SK-N-SH (cell line): ENCODE measurements around the gene KRT25. TPM values are rescaled to one million over a fixed set of nuclear protein-coding genes. Genes with fewer than 3 reads are reported as not detected.

Source experiments
- CTCF ChIA-PET: fragments of 300-600, 350-600 bp; formaldehyde crosslinking; extraction: SDS; loops from one replicate; lab custom pipeline; 2021; lab: Yijun Ruan, JAX
- POLR2A ChIA-PET: fragments of 350-600 bp; sonication (Branson Sonifier 250); formaldehyde crosslinking; extraction: SDS; loops from one replicate; lab custom pipeline; 2020; ENCODE audit warnings: antibody characterized with exemption, inconsistent platforms; lab: Yijun Ruan, JAX
- DNase-seq: peaks from one replicate; pipeline ENCODE4 v3.0.0; 2012
- H2AFZ ChIP-seq: fragments of 200-600 bp; sonication (generic); 2 replicates; pipeline ENCODE4 v1.8.1; 2016; ENCODE audit warnings: antibody characterized with exemption, mild to moderate bottlenecking, low read depth
- H3F3A ChIP-seq: fragments of 200-600 bp; sonication (generic); replicated peaks from 2 replicates; pipeline ENCODE3; 2016; ENCODE audit warnings: antibody characterized with exemption, mild to moderate bottlenecking; ENCODE audit not compliant: insufficient read depth
- H3K27ac ChIP-seq, 2 experiments: fragments of 200-500 bp in 1 of 2; fragments of 200-600 bp in 1 of 2; sonication (Bioruptor generic) in 1 of 2; sonication (generic), shearing (Covaris generic) in 1 of 2; 2 replicates each; pipeline versions ENCODE4 v1.5.1 to v1.6.1; 2014 to 2016; ENCODE audit warnings: low read depth in 2 of 2, inconsistent platforms in 1 of 2, low read length in 1 of 2, mild to moderate bottlenecking in 1 of 2, mixed read lengths in 1 of 2
- H3K27me3 ChIP-seq: fragments of 200-600 bp; sonication (generic), shearing (Covaris generic); 2 replicates; pipeline ENCODE4 v1.6.1; 2016; ENCODE audit warnings: mixed run types; ENCODE audit not compliant: insufficient read depth
- H3K36me3 ChIP-seq, 2 experiments: fragments of 200-500 bp in 1 of 2; fragments of 200-600 bp in 1 of 2; sonication (Bioruptor generic) in 1 of 2; sonication (generic) in 1 of 2; replicated peaks in 1 of 2; 2 replicates each; pipeline versions ENCODE3 to v1.5.1; 2014 to 2016; ENCODE audit warnings: low read length in 1 of 2, mild to moderate bottlenecking in 1 of 2; ENCODE audit not compliant: insufficient read depth in 2 of 2, control insufficient read depth in 1 of 2
- H3K4me1 ChIP-seq, 2 experiments: fragments of 200-500 bp in 1 of 2; fragments of 200-600 bp in 1 of 2; sonication (Bioruptor generic) in 1 of 2; sonication (generic), shearing (Covaris generic) in 1 of 2; 2 replicates each; pipeline versions ENCODE4 v1.5.1 to v1.6.1; 2014 to 2016; ENCODE audit warnings: low read depth in 1 of 2, low read length in 1 of 2, mixed run types in 1 of 2; ENCODE audit not compliant: insufficient read depth in 2 of 2, control insufficient read depth in 1 of 2
- H3K4me2 ChIP-seq: fragments of 200-600 bp; sonication (generic), shearing (Covaris generic); 2 replicates; pipeline ENCODE4 v1.6.1; 2017; ENCODE audit warnings: mixed run types
- H3K4me3 ChIP-seq, 2 experiments: fragments of 200-500 bp in 1 of 2; fragments of 200-600 bp in 1 of 2; sonication (Bioruptor generic) in 1 of 2; sonication (generic), shearing (Covaris generic) in 1 of 2; 2 replicates each; pipeline versions ENCODE4 v1.5.1 to v1.8.1; 2014 to 2016; ENCODE audit warnings: low read depth in 2 of 2, inconsistent platforms in 1 of 2, low read length in 1 of 2, mild to moderate bottlenecking in 1 of 2, mixed read lengths in 1 of 2, moderate library complexity in 1 of 2
- H3K79me2 ChIP-seq: fragments of 200-600 bp; sonication (generic); 2 replicates; pipeline ENCODE4 v1.8.1; 2017; ENCODE audit warnings: mild to moderate bottlenecking; ENCODE audit not compliant: insufficient read depth
- H3K9ac ChIP-seq: fragments of 200-600 bp; sonication (generic); 2 replicates; pipeline ENCODE4 v1.6.1; 2017; ENCODE audit warnings: mixed run types
- H3K9me2 ChIP-seq: fragments of 200-600 bp; sonication (generic); 2 replicates; pipeline ENCODE4 v1.6.1; 2017; ENCODE audit warnings: mixed run types
- H3K9me3 ChIP-seq: fragments of 200-600 bp; sonication (generic); 2 replicates; pipeline ENCODE4 v1.6.1; 2017; ENCODE audit warnings: mixed run types, mild to moderate bottlenecking, moderate library complexity
- H4K20me1 ChIP-seq: fragments of 200-600 bp; sonication (generic); 2 replicates; pipeline ENCODE4 v1.6.1; 2017; ENCODE audit warnings: mild to moderate bottlenecking, mixed run types; ENCODE audit not compliant: insufficient read depth
- CHD2 ChIP-seq: fragments of 150-350 bp; IDR thresholded peaks from 2 replicates; pipeline ENCODE4 v1.6.1; 2018; ENCODE audit warnings: low read length; ENCODE audit not compliant: partially characterized antibody
- CTCF ChIP-seq: fragments of 200-600 bp; sonication (generic); IDR thresholded peaks from 2 replicates; pipeline ENCODE4 v1.6.1; 2017; ENCODE audit warnings: antibody characterized with exemption, mild to moderate bottlenecking, moderate library complexity
- EP300 ChIP-seq, 2 experiments: IDR thresholded peaks; 2 replicates each; pipeline versions ENCODE4 v1.4.0 to v1.6.1; 2012; ENCODE audit warnings: borderline replicate concordance in 1 of 2, low read depth in 1 of 2, low read length in 1 of 2
- FOXJ3 ChIP-seq: sonication (generic); formaldehyde crosslinking; IDR thresholded peaks from 2 replicates; pipeline ENCODE4 v1.5.1; 2020; ENCODE audit warnings: mild to moderate bottlenecking, missing genetic modification reagents
- IRF3 ChIP-seq: fragments of 150-350 bp; IDR thresholded peaks from 2 replicates; pipeline ENCODE4 v1.6.1; 2016; ENCODE audit warnings: mild to moderate bottlenecking, low read depth, low read length
- JUND ChIP-seq: IDR thresholded peaks from 2 replicates; pipeline ENCODE4 v1.4.0; 2012
- MEF2A ChIP-seq: IDR thresholded peaks from 2 replicates; pipeline ENCODE4 v1.4.0; 2012; ENCODE audit warnings: low read depth, borderline replicate concordance
- NRF1 ChIP-seq: IDR thresholded peaks from 2 replicates; pipeline ENCODE4 v1.6.1; 2012; ENCODE audit warnings: low read depth, mild to moderate bottlenecking, low read length
- PBX3 ChIP-seq: IDR thresholded peaks from 2 replicates; pipeline ENCODE4; 2012
- RCOR1 ChIP-seq: fragments of 150-350 bp; IDR thresholded peaks from 2 replicates; pipeline ENCODE4 v1.6.1; 2017; ENCODE audit warnings: antibody characterized with exemption, low read length
- REST ChIP-seq: IDR thresholded peaks from 2 replicates; pipeline ENCODE4 v1.6.1; 2012; ENCODE audit warnings: mild to moderate bottlenecking, low read depth, low read length, moderate library complexity
- SIN3A ChIP-seq: IDR thresholded peaks from 2 replicates; pipeline ENCODE4 v1.6.1; 2012; ENCODE audit warnings: low read depth, mild to moderate bottlenecking, low read length, moderate library complexity, borderline replicate concordance
- SMC3 ChIP-seq: IDR thresholded peaks from 2 replicates; pipeline ENCODE4 v1.6.1; 2012; ENCODE audit warnings: low read depth, low read length, improper control_type of control experiment
- TAF1 ChIP-seq: IDR thresholded peaks from 2 replicates; pipeline ENCODE4 v1.6.1; 2012; ENCODE audit warnings: low read depth, mild to moderate bottlenecking, low read length, moderate library complexity, borderline replicate concordance
- TEAD4 ChIP-seq: IDR thresholded peaks from 2 replicates; pipeline ENCODE4 v1.4.0; 2012; ENCODE audit warnings: mild to moderate bottlenecking, borderline replicate concordance; ENCODE audit not compliant: insufficient read depth
- USF1 ChIP-seq: IDR thresholded peaks from 2 replicates; pipeline ENCODE4 v1.4.0; 2012; ENCODE audit warnings: low read depth, borderline replicate concordance
- USF2 ChIP-seq: fragments of 150-350 bp; IDR thresholded peaks from 2 replicates; pipeline ENCODE4 v1.6.1; 2017; ENCODE audit warnings: antibody characterized with exemption, low read length, low read depth, borderline replicate concordance
- ZBTB33 ChIP-seq: IDR thresholded peaks from 2 replicates; pipeline ENCODE4 v1.4.0; 2012; ENCODE audit warnings: low read depth, borderline replicate concordance
- WGBS: methylation state at CpG from one replicate; pipeline ENCODE4 v1.1.6; 2017; ENCODE audit warnings: low lambda C conversion rate; 5-methylcytosine and 5-hydroxymethylcytosine counted together
- polyA plus RNA-seq, 3 experiments: library from polyadenylated mRNA; depleted of rRNA; stranded (reverse); fragments of >200 nt; gene quantifications; 2 replicates each; pipeline ENCODE4 v1.2.3, GENCODE V29; 2012

KRT25 gene
- polyA plus RNA-seq, 1 of the 3 experiments (the other 2 are of a cell fraction), result not detected

GRCh38 chr17:40782450-40782849 is 27.3 kb upstream of the KRT25 start, which contains the start of gene KRT27:
TSS of gene KRT27 (minus strand) at chr17:40782550. CDS start at chr17:40782493, 57 bp downstream.
- H4K20me1 ChIP-seq, result no peaks in the 10 kb centered on the region
- H3K4me3 ChIP-seq, result no peak within 1 kb of the TSS
- H3K4me2 ChIP-seq, result no peak within 1 kb of the TSS
- H3K4me1 ChIP-seq, result no peaks in the 10 kb centered on the region
- H2AFZ ChIP-seq, result no peak within 1 kb of the TSS
- no peaks in the 10 kb centered on the region for H3K9me2 ChIP-seq
- TF ChIP-seq USF1 (no peak), FOXJ3 (CRISPR knock-in tag) (no peak), MEF2A (no peak), NRF1 (no peak), CTCF (no peak), ZBTB33 (no peak), SIN3A (no peak), SMC3 (no peak), IRF3 (no peak), USF2 (no peak), REST (no peak), JUND (no peak), TEAD4 (no peak), CHD2 (no peak), EP300 (IDR thresholded peaks at IDR 0.05; ENCODE audit: borderline replicate concordance in 1 of 2, low read depth in 1 of 2, low read length in 1 of 2) (no peak), TAF1 (no peak), PBX3 (no peak), RCOR1 (no peak)
- no peak for DNase-seq
- CTCF ChIA-PET, result no interaction called here
- H3K79me2 ChIP-seq, result no peaks in the 10 kb centered on the region
- H3K9ac ChIP-seq, result no peak within 1 kb of the TSS
- H3F3A ChIP-seq, result no peaks in the 10 kb centered on the region
- no peaks in the 10 kb centered on the region for H3K36me3 ChIP-seq
- WGBS, result 31% methylated on average over 4 of the region's 4 CpGs
- POLR2A ChIA-PET, result no interaction called here
- peaks cover 70% of the 10 kb centered on the region for H3K27me3 ChIP-seq
- H3K27ac ChIP-seq, result no peak within 1 kb of the TSS
- H3K9me3 ChIP-seq, result no peaks in the 10 kb centered on the region; the same call in 1 of the 2 replicates
